ENCODE results near the gene TEX51. TPM values are rescaled to one million over a fixed set of nuclear protein-coding genes. Genes with fewer than 3 reads are reported as not detected.

The TEX51 gene
- total RNA-seq, 1 donor from 2014 or later = not detected

- no peak overlapping the region for H3K4me3 Mint-ChIP-seq
- no peaks in the 10 kb centered on the region for H3K4me1 Mint-ChIP-seq
- DNase-seq (ENCODE audit: low read depth, low spot score) = no peak
- no peak for TF ChIP-seq CTCF (conservative IDR thresholded peaks at IDR 0.05)
- H3K27me3 Mint-ChIP-seq (ENCODE audit: low read depth) = peaks cover 3% of the 10 kb centered on the region
- H3K36me3 Mint-ChIP-seq (ENCODE audit: low read depth) = no peaks in the 10 kb centered on the region
- peaks cover 8% of the 10 kb centered on the region for H3K9me3 Mint-ChIP-seq
- no peak overlapping the region for H3K27ac Mint-ChIP-seq (ENCODE audit: unreplicated experiment)
Observed at GRCh38 chr2:126851756-126852155, 46.9 kb upstream of the TEX51 start.

GRCh38 chr2:126852361-126852760 is 46.3 kb upstream of the TEX51 start:
- peaks cover 3% of the 10 kb centered on the region for H3K27me3 Mint-ChIP-seq (ENCODE audit: low read depth)
- no peaks in the 10 kb centered on the region for H3K36me3 Mint-ChIP-seq (ENCODE audit: low read depth)
- H3K4me3 Mint-ChIP-seq = no peak overlapping the region
- no peak for DNase-seq (ENCODE audit: low read depth, low spot score)
- no peaks in the 10 kb centered on the region for H3K4me1 Mint-ChIP-seq
- H3K9me3 Mint-ChIP-seq = peaks cover 8% of the 10 kb centered on the region
- TF ChIP-seq CTCF (conservative IDR thresholded peaks at IDR 0.05) = no peak
- H3K27ac Mint-ChIP-seq (ENCODE audit: unreplicated experiment) = no peak overlapping the region

DNA sequence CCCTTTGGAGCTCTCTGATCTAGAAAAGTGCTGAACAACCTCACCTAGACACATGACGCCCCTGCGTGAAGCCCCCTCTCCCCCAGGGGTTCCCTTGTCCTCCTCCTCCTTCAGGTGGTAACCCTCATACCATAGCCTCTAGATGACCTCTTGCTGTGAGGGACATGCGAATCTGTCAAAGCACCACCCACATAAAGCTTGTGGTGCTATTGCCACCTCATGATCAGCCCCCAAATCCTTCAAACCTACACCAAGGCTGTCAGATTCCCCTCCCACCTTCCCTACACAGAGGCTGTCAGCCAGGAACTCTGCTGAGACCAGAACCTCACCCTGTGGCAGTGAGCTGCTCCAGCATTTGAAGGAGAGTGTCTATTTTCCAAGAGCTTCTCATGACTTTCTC is 43.1 kb upstream of the TEX51 start:
- TF ChIP-seq CTCF (conservative IDR thresholded peaks at IDR 0.05) = no peak
- Mint-ChIP-seq H3K9me3 (peaks cover 8% of the 10 kb centered on the region), H3K36me3 (ENCODE audit: low read depth) (no peaks in the 10 kb centered on the region), H3K27ac (ENCODE audit: unreplicated experiment) (no peak overlapping the region), H3K27me3 (ENCODE audit: low read depth) (no peaks in the 10 kb centered on the region), H3K4me1 (no peaks in the 10 kb centered on the region), H3K4me3 (no peak overlapping the region)
- DNase-seq (ENCODE audit: low read depth, low spot score) = no peak

DNA sequence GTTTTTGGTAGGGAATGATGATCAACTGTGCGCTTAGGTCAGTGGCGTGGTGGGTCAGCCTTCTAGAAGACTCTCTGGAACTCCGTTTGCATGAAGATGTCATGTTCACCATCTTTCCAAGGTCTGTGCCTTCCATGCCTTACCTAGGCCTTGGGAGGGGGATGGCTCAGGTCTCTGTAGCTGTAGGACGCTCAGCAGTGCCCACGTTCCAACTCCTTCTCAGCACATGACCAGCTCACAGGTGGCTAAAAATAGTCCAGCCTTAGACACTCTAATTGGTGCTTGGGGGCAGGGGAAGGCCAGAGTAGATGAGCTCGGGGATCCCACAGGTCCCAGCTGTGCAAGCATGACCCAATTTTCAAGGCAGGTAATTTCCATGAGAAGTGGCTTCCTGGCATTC is 42.3 kb upstream of the TEX51 start:
- TF ChIP-seq CTCF (conservative IDR thresholded peaks at IDR 0.05) = no peak
- Mint-ChIP-seq H3K4me3 (no peak overlapping the region), H3K27ac (ENCODE audit: unreplicated experiment) (no peak overlapping the region), H3K36me3 (ENCODE audit: low read depth) (no peaks in the 10 kb centered on the region), H3K27me3 (ENCODE audit: low read depth) (no peaks in the 10 kb centered on the region), H3K4me1 (no peaks in the 10 kb centered on the region), H3K9me3 (peaks cover 8% of the 10 kb centered on the region)
- no peak for DNase-seq (ENCODE audit: low read depth, low spot score)

DNA sequence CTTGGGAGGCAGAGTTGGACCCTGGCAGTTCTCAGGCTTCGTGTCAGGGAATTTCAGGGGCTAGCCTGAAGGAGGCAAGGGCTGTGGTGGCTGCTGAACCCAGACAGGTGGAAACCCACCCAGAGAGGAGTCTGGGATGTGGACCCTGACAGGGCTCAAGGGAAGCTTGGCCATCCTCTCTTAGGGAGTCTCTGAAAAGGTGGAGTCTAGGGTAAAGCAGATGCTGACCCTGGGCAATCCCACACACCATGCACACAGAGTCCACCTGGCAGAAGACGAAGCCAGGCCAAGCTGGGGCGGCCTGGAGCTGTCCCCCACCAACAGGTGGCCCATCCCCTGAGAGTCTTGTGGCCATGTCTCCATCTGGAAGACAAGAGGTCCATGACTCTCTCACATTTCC is 41.2 kb upstream of the TEX51 start:
- Mint-ChIP-seq H3K36me3 (ENCODE audit: low read depth) (no peaks in the 10 kb centered on the region), H3K4me1 (no peaks in the 10 kb centered on the region), H3K9me3 (peaks cover 8% of the 10 kb centered on the region), H3K27ac (ENCODE audit: unreplicated experiment) (no peak overlapping the region), H3K27me3 (ENCODE audit: low read depth) (no peaks in the 10 kb centered on the region), H3K4me3 (no peak overlapping the region)
- DNase-seq (ENCODE audit: low read depth, low spot score) = no peak
- TF ChIP-seq CTCF (conservative IDR thresholded peaks at IDR 0.05) = no peak

DNA sequence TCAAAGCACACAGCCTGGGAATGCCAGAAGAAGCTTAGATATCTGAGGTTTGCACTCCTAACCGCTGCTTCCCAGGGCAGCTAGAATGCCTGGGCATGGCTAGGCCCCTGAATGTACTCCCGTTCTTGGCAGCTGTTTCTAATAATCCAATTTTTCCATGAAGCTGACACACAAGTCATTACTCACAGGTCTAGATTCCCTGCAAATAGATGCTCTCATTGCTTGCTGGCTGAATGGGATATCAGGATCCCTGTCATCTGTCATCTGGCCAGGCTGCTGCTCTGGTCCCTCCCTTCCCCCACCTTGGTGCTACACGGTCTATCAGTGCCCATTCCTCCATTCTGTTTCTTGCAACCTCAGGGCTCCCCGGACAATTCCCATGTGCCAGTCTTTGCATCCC is 40.7 kb upstream of the TEX51 start:
- no peaks in the 10 kb centered on the region for H3K27me3 Mint-ChIP-seq (ENCODE audit: low read depth)
- H3K4me3 Mint-ChIP-seq = no peak overlapping the region
- H3K4me1 Mint-ChIP-seq = no peaks in the 10 kb centered on the region
- H3K27ac Mint-ChIP-seq (ENCODE audit: unreplicated experiment) = peak overlapping the region; percentile 72
- no peak for TF ChIP-seq CTCF (conservative IDR thresholded peaks at IDR 0.05)
- no peaks in the 10 kb centered on the region for H3K36me3 Mint-ChIP-seq (ENCODE audit: low read depth)
- H3K9me3 Mint-ChIP-seq = peaks cover 8% of the 10 kb centered on the region
- DNase-seq (ENCODE audit: low read depth, low spot score) = no peak

Data from neural crest cell (in vitro differentiated cells).